Measurements from ENCODE around the gene DESI1.

GRCh38 chr22:41648432-41648831, 27.6 kb upstream of the DESI1 start:
- no peak for TF ChIP-seq CTCF (IDR thresholded peaks at IDR 0.05 in 4 of 5, conservative IDR thresholded peaks at IDR 0.05 in 1 of 5)
- no peak for TF ChIP-seq POLR2A (IDR thresholded peaks at IDR 0.05)

Measured in gastrocnemius medialis (tissue), 4 donors.